HG03066 (cell line): ENCODE measurements around the gene IZUMO4.

Source experiments
- ATAC-seq: cut with Tn5 transposase; IDR thresholded peaks from one replicate; pipeline ENCODE4 v1.9.1; 2021; ENCODE audit warnings: low read depth; ENCODE audit not compliant: unreplicated experiment

Gene IZUMO4

GRCh38 chr19:2103045-2103707 lies 6.5 kb downstream of the IZUMO4 start:
- no peak for ATAC-seq

- ATAC-seq, result no peak
Observed at GRCh38 chr19:2108251-2109016, 11.7 kb downstream of the IZUMO4 start.

GRCh38 chr19:2109046-2109864 lies 12.5 kb downstream of the IZUMO4 start:
- no peak for ATAC-seq

DNA sequence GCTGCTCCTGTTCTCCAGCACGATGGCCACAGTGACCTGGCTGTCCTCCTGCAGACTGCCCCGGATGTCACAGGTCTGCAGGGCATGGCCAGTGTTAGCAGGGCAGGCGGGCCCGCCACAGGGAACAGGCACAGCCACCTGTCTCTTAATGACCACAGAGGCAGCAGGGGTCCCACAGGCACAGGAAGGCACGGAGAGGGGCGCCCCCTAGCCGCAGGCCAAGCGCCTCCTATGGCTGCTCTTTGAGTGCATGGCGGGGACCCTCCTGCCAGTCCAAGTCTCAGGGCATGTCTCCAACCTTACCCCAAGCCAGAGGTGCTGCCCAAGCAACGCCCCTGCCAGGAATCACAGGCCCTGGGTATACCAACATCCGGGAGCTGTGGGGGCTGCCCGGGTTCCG lies 14.1 kb downstream of the IZUMO4 start:
- no peak for ATAC-seq

GRCh38 chr19:2111425-2111824 lies 14.7 kb downstream of the IZUMO4 start:
- no peak for ATAC-seq

DNA sequence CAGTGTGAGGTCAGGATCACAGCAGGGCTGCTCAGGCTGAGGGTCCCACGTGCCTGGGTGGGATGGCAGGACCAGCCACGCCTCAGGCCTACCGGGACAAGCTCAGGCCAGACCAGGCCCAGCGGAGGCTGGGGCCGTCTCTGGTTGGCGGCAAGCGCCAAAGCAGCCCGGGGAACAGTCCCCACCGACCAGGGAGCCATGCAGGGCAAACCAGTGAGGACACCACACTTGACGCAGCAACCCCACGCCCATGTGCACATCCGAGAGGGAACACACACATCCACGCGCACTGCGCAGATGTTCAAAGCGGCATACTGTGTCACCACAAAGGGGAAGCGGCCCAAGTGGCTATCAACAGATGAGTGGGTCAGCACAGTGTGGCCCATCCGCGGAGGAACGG lies 15.2 kb downstream of the IZUMO4 start:
- ATAC-seq, result no peak

- no peak for ATAC-seq
Observed at GRCh38 chr19:2112516-2113320, 16.0 kb downstream of the IZUMO4 start.

GRCh38 chr19:2113439-2114211 lies 16.9 kb downstream of the IZUMO4 start:
- no peak for ATAC-seq

- ATAC-seq, result no peak
Observed at GRCh38 chr19:2114218-2114617, 17.5 kb downstream of the IZUMO4 start.

DNA sequence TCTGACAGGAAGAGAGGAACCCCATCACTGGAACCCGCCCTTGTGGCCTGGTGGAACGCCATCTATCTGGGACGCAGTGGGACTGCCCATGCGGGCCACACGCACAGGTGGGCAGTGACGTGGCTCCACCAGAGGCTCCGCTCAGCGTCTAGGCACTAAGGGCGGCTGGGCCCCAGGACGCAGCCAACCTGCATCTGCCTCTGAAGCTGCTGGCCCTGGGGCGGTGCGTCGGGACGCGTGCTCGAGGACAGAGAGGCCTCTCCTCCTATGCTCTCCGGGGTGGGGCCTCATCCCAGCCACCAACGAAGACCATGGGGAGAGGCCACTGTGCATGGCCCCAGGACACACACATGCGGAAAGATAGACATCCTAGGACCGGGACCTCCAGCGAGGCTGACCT lies 18.1 kb downstream of the IZUMO4 start:
- no peak for ATAC-seq

- no peak for ATAC-seq
Observed at GRCh38 chr19:2115324-2115723, 18.6 kb downstream of the IZUMO4 start.

GRCh38 chr19:2115911-2116426 lies 19.3 kb downstream of the IZUMO4 start:
- ATAC-seq, result no peak

- no peak for ATAC-seq
Observed at GRCh38 chr19:2116507-2116906, 19.8 kb downstream of the IZUMO4 start.

GRCh38 chr19:2117215-2117960 lies 20.7 kb downstream of the IZUMO4 start:
- ATAC-seq, result no peak

DNA sequence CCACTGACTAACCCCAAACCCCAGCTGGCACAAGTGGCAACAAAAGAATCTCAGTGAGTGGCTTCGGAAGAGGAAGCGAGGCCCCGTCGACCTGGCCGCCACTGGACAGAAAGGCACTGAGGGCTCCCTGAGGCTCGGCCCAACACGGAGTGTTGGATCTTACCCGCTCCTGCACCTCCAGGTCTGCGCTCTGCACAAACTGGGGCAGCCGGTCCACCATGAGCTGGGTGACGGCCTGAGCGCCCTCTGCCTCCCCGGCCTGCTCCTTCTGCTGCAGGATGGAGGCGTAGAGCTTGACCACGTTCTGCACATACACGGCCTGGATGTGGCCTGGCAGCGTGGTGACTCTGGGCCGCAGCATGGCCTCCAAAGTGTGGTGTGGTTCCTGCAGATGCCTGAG lies 21.7 kb downstream of the IZUMO4 start:
- ATAC-seq, result no peak

GRCh38 chr19:2119921-2120785 lies 23.4 kb downstream of the IZUMO4 start:
- no peak for ATAC-seq

DNA sequence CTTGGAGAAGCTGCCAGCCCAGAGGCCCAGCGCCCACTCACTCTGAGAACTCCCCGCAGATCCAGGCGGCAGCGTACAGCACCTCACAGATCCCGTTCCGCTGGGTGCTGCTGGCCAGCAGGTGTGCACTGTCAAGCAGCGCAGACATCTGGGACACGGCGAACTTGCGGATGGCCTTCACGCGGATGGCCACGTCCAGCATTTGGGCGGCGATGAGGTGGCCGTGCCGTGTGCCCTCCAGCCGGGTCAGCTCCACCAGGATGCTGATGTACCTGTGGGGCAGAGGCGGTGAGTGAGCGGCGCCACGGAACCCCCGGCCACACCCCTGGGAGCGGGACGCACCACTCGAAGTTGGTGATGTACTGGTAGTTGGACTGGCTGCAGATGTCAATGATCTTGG lies 24.1 kb downstream of the IZUMO4 start:
- no peak for ATAC-seq
